ENCODE measurements around the gene ABCA4.

ABCA4 gene

GRCh38 chr1:94103608-94104007 is 17.3 kb downstream of the ABCA4 start:
- no peak overlapping the region for H3K4me3 Mint-ChIP-seq
- H3K27me3 Mint-ChIP-seq (ENCODE audit: low read depth), result peaks cover 29% of the 10 kb centered on the region
- no peaks in the 10 kb centered on the region for H3K9me3 Mint-ChIP-seq
- no peak overlapping the region for H3K27ac Mint-ChIP-seq
- no peaks in the 10 kb centered on the region for H3K4me1 Mint-ChIP-seq (ENCODE audit: low read depth)
- H3K36me3 Mint-ChIP-seq (ENCODE audit: low read depth), result no peaks in the 10 kb centered on the region

DNA sequence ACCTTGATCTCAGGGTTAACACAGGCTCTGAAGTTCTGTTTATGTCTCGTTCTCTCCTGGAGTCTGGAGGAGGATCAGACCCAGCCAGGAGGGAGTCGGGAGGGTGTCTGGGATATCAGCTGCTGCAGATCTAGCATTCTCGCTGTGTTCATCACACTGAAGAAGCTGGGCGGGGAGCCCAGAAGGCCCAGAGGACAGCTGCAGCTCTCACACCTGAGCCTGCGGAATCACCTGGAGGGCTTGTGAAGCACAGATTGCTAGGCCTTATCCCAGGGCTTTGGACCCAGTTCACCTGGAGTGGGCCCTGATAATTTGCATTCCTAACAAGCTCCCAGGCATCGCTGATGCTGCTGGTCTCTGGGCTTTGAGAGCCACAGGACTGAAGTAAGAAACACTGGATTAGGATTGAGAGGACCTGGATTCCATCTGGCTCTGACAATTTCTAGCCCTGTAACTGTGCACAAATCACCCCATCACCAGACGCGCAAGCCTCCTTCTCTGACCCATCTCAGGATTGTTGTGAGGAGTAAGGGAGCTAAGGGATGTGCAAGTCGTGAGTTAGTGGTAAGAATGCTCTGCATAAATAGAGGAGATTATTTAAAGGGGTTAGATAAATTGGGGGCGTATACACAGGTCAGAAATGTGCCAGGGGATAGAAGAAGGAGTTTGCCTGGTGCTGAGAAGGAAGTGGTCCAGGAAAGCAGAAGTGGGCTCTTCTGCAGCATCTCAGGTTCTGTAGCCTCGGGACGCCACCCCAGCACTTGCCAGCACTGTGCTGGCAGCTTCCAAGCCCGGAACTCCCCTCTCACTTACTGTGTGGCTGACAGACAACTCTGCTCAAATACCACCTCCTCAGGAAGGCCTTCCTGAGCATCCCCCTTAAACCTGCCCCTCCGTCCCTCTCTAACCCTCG is 19.1 kb downstream of the ABCA4 start:
- no peaks in the 10 kb centered on the region for H3K9me3 Mint-ChIP-seq
- peaks cover 14% of the 10 kb centered on the region for H3K27me3 Mint-ChIP-seq (ENCODE audit: low read depth)
- H3K4me3 Mint-ChIP-seq, result no peak overlapping the region
- H3K4me1 Mint-ChIP-seq (ENCODE audit: low read depth), result no peaks in the 10 kb centered on the region
- H3K27ac Mint-ChIP-seq, result no peak overlapping the region
- H3K36me3 Mint-ChIP-seq (ENCODE audit: low read depth), result no peaks in the 10 kb centered on the region

- peaks cover 11% of the 10 kb centered on the region for H3K27me3 Mint-ChIP-seq (ENCODE audit: low read depth)
- H3K4me3 Mint-ChIP-seq, result no peak overlapping the region
- H3K4me1 Mint-ChIP-seq (ENCODE audit: low read depth), result no peaks in the 10 kb centered on the region
- no peak overlapping the region for H3K27ac Mint-ChIP-seq
- H3K9me3 Mint-ChIP-seq, result no peaks in the 10 kb centered on the region
- no peaks in the 10 kb centered on the region for H3K36me3 Mint-ChIP-seq (ENCODE audit: low read depth)
Measured at GRCh38 chr1:94100785-94101612, 19.9 kb downstream of the ABCA4 start.

DNA sequence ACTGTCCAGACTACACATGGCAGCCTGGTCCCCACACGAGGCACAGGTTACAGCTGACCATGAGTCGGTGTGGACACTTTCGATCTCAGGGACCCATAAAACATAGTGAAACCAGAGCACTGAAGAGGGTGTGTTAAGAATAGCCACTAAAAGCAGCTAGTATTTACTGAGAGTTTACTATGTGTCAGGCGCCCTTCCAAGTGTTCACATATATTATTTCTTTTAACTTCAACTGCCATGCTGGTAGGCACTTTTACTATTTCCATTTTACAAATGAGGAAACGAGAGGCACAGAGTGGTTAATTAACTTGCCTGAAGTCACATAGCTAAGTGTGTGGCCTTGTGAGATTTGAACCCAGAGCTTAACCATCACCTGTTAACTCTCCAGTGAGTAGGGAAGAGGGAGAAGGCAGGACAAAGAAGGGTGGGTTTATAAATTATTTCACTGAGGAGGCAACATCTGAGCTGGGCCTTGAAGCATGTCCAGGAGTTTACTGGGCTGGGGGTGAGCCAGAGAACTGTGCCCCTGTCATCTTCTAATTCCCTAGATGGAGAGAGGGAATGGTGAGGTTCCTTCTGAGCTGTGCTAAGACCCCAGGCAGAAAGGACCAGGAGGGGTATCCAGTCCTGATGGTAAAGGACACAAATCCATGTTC is 20.7 kb downstream of the ABCA4 start:
- no peak overlapping the region for H3K4me3 Mint-ChIP-seq
- no peaks in the 10 kb centered on the region for H3K4me1 Mint-ChIP-seq (ENCODE audit: low read depth)
- no peak overlapping the region for H3K27ac Mint-ChIP-seq
- H3K9me3 Mint-ChIP-seq, result no peaks in the 10 kb centered on the region
- H3K36me3 Mint-ChIP-seq (ENCODE audit: low read depth), result no peaks in the 10 kb centered on the region
- peaks cover 10% of the 10 kb centered on the region for H3K27me3 Mint-ChIP-seq (ENCODE audit: low read depth)

DNA sequence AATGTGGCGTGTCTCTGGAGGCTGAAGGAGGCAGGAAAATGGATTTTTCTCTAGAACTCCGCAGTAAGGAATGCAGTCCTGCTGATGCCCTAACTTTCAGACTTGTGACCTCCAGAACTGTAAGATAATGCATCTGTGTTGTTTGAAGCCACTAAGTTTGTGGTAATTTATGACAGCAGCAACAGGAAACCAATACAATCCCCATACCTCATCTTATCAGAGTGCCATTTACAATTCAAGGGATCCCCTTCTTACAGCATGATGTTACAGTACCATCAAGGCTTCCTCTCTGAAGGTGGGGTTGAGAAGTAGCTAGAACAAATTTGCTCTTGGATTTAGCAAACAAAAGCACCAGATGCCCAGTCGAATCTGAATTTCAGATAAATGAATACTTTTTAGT is 21.6 kb downstream of the ABCA4 start:
- H3K36me3 Mint-ChIP-seq (ENCODE audit: low read depth), result no peaks in the 10 kb centered on the region
- H3K9me3 Mint-ChIP-seq, result no peaks in the 10 kb centered on the region
- peaks cover under 1% of the 10 kb centered on the region for H3K27me3 Mint-ChIP-seq (ENCODE audit: low read depth)
- no peak overlapping the region for H3K27ac Mint-ChIP-seq
- no peaks in the 10 kb centered on the region for H3K4me1 Mint-ChIP-seq (ENCODE audit: low read depth)
- no peak overlapping the region for H3K4me3 Mint-ChIP-seq

DNA sequence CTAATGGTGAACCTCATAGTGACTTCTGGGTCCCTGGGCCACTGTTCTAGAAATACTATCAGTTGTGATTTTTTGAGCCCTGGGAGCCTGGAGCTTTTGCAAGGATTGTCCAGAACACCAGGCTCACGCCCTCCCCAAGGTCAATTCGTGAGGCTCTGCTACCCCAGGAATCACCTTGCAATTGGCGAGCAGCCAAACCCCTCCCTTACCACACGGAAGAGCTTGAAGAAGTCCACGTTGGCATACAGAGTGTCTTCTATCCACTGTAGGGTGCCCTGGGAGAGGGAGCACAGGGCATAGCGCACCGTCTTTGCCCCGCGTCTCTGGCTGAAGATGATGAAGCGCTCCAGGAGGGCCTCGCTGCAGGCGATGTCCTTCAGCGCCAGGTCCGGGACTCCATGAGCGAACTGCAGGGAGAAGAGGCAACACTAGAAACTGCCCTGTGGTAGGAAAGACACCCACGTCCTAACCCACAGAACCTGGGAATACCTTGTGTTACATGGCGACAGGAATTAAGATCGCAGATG is 22.3 kb downstream of the ABCA4 start:
- Mint-ChIP-seq H3K27ac (no peak overlapping the region), H3K36me3 (ENCODE audit: low read depth) (no peaks in the 10 kb centered on the region), H3K9me3 (no peaks in the 10 kb centered on the region), H3K4me1 (ENCODE audit: low read depth) (no peaks in the 10 kb centered on the region), H3K27me3 (ENCODE audit: low read depth) (no peaks in the 10 kb centered on the region), H3K4me3 (no peak overlapping the region)

DNA sequence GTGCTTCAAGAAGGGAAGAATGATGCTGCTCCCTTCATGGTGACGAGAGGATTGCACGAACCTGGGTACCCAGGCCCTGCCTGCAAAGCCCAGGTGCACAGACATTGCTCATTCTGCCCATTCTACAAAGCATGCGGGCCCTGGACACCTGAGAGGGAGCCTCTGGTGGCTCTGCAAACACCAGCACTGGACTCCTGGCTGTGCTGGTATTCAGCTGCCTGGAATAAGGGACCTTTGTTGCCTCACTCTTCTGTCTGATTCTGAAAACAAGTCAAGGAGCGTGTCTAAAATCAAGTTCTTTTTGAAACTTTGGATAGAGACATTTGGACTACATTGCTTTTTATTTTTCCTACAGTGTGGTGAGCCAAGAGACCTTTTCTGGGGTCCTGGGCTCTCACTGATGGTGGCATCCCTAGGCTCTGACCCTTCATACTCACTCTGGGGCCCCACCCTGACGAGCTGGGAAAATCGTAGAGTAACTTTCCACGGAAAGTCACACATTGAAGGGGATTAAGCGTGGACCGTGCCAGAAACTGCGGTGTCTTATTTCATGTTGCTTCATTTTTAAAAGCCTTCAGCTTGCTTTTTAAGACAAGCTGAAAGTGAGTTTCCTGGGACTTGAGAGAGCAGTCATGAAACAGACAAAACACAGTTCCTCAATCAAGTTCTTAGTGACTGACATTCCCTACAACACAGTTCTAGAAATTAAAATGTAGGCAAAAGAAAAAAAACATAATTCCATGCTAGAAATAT is 24.0 kb downstream of the ABCA4 start:
- Mint-ChIP-seq H3K36me3 (ENCODE audit: low read depth) (no peaks in the 10 kb centered on the region), H3K9me3 (no peaks in the 10 kb centered on the region), H3K27ac (no peak overlapping the region), H3K4me3 (no peak overlapping the region), H3K27me3 (ENCODE audit: low read depth) (no peaks in the 10 kb centered on the region), H3K4me1 (ENCODE audit: low read depth) (peaks cover 10% of the 10 kb centered on the region)

DNA sequence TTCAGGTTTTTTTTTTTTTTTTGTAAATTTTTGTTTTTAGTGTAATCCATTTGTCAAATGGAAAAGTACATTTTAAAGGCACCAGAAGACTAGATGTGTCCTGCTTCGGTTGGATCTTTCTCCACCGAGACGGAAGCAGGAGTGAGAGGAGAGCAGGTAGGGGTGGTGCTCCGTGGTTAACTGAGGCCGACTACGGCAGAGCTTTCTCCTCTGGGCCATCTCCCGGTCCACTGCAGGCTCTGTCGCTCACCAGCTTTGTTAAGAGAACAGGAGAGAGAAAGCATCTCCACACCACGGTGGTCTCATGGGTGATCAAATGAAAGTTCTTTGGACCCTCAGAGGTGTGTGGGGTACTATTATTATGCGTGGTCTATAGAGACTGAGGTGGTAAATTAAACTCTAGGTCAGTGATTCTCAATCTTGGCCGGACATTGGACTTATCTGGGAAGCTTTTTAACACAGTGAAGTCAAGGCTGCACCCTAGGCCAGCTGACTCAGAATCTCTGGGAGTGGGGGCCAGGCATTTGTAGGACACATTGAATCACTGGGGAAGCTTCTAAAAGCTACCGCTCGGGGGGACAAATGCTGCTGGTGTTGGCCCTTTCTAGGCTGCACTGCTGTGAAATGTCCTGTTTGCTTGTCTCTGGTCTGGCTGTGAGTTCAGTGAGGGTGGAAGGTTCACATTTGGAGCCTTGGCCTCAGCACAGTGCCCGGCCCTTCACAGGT is 25.0 kb downstream of the ABCA4 start:
- Mint-ChIP-seq H3K4me3 (no peak overlapping the region), H3K27me3 (ENCODE audit: low read depth) (no peaks in the 10 kb centered on the region), H3K36me3 (ENCODE audit: low read depth) (no peaks in the 10 kb centered on the region), H3K27ac (no peak overlapping the region), H3K9me3 (no peaks in the 10 kb centered on the region), H3K4me1 (ENCODE audit: low read depth) (peaks cover 12% of the 10 kb centered on the region)

DNA sequence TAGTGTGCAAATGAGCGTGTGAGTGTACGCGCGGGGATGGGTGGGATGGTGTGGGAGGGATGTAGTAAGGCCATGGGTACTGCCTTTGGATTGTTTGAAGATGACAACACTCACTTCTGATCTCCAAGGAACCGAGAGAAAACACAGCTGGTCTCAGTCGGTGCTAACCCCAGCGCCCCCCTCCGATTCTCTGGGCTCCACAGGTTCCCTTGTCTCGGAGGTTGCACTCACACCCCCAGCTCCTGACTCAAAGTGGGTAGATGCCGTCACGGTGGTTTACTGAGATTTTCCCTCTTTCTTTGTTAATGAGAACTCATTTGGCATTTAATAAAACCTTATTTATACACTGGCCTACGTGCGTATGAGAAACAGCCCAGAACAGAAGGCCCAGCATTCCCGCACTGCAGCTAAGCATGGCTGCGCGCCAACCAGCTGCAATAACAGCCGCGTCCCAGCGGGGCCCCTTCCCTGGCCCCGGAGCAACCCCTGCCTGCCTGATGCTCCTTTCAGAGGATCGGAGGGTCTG is 25.8 kb downstream of the ABCA4 start:
- Mint-ChIP-seq H3K27ac (no peak overlapping the region), H3K4me1 (ENCODE audit: low read depth) (peaks cover 13% of the 10 kb centered on the region), H3K36me3 (ENCODE audit: low read depth) (no peaks in the 10 kb centered on the region), H3K4me3 (no peak overlapping the region), H3K9me3 (no peaks in the 10 kb centered on the region), H3K27me3 (ENCODE audit: low read depth) (no peaks in the 10 kb centered on the region)

DNA sequence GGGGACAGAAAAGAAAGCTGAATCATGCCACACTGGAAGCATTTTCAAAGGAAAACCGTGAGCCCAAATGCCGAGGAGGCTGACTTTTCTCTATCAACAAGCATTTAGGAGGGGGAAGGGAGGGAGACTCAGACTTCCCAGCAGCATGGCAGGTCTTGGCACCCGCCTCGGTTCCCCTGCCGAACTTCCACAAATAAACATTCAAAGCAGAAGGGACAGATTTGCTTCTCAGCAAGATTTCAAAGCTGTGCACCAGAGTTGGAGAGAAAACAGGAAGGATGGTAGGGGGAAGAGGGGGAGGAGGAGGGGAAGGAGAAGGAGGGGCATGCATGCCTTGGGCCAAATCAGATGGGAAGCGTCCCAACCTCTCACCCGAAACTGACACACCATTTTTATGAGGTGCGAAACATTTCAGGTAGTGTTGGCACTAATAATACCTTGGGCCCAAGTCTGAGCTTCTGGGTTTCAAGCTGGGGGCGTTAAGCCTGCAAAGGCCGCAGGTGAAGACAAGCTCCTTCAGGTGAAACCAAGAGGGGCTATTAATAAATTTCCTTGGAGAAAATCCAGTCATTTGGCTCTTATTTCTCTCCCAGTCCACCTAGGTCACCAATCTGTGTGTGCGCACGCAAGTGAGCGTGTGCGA is 26.4 kb downstream of the ABCA4 start:
- H3K4me3 Mint-ChIP-seq, result no peak overlapping the region
- H3K27me3 Mint-ChIP-seq (ENCODE audit: low read depth), result no peaks in the 10 kb centered on the region
- H3K27ac Mint-ChIP-seq, result no peak overlapping the region
- no peaks in the 10 kb centered on the region for H3K9me3 Mint-ChIP-seq
- H3K36me3 Mint-ChIP-seq (ENCODE audit: low read depth), result no peaks in the 10 kb centered on the region
- H3K4me1 Mint-ChIP-seq (ENCODE audit: low read depth), result peaks cover 13% of the 10 kb centered on the region

GRCh38 chr1:94093996-94094395 is 27.0 kb downstream of the ABCA4 start:
- Mint-ChIP-seq H3K36me3 (ENCODE audit: low read depth) (no peaks in the 10 kb centered on the region), H3K27me3 (ENCODE audit: low read depth) (no peaks in the 10 kb centered on the region), H3K9me3 (no peaks in the 10 kb centered on the region), H3K27ac (no peak overlapping the region), H3K4me1 (ENCODE audit: low read depth) (peaks cover 13% of the 10 kb centered on the region), H3K4me3 (no peak overlapping the region)

DNA sequence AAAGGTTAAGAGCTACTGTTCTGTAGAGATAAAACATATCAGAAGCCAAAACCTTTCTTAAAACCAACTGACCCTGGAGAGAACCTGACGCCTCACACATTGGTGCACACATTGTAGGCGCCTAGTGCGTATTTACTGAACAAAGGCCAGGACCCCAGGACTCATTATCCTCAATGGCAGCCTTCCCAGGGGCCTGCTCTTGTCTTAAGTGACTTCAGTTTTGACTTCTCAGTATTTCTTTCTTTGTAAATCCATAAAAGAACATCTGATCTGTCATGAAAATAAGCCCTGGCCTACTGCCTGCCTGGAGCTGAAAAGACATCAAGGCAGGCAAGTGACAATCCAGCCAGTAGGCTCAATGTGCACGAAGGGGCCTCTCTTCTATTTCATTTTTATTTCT is 27.6 kb downstream of the ABCA4 start:
- no peaks in the 10 kb centered on the region for H3K9me3 Mint-ChIP-seq
- no peaks in the 10 kb centered on the region for H3K36me3 Mint-ChIP-seq (ENCODE audit: low read depth)
- no peak overlapping the region for H3K27ac Mint-ChIP-seq
- peaks cover 13% of the 10 kb centered on the region for H3K4me1 Mint-ChIP-seq (ENCODE audit: low read depth)
- no peaks in the 10 kb centered on the region for H3K27me3 Mint-ChIP-seq (ENCODE audit: low read depth)
- H3K4me3 Mint-ChIP-seq, result no peak overlapping the region

- Mint-ChIP-seq H3K36me3 (ENCODE audit: low read depth) (no peaks in the 10 kb centered on the region), H3K4me3 (no peak overlapping the region), H3K4me1 (ENCODE audit: low read depth) (peaks cover 13% of the 10 kb centered on the region), H3K27ac (no peak overlapping the region), H3K27me3 (ENCODE audit: low read depth) (peaks cover under 1% of the 10 kb centered on the region), H3K9me3 (no peaks in the 10 kb centered on the region)
Measured at GRCh38 chr1:94092210-94092613, 28.7 kb downstream of the ABCA4 start.
